ENCODE results near the gene NPHP1. TPM values are rescaled to one million over a fixed set of nuclear protein-coding genes. Genes with fewer than 3 reads are reported as not detected.
"Not testable (repeated sequence)": the region's sequence is repeated elsewhere in the genome, so short reads cannot be mapped to it uniquely, and the experiment has no call there.

The NPHP1 gene
- total RNA-seq, 1 experiment from 2014 or later = 3.1 TPM

DNA sequence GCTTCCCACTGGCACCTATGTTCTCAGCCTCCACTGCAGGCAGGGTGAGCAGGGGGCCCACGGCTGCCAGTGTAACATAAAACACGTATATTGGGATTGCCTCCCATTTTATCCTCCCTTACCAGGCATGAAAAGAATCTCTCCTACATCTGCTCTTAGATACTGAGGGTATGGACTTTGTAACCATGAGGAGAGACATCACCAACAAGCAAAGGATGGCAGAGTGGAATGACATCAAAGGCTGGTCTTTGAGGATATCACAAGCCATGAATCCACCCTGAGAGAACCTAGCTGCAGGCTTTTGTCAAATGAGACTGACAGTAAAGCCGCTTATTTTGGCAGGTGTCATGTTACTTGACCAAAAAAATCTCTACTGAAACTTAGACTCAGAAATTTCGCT is 7.4 kb downstream of the NPHP1 start:
- no peaks in the 10 kb centered on the region for H3K36me3 Mint-ChIP-seq (ENCODE audit: insufficient read depth, unreplicated experiment)
- BruUV-seq (replicated peaks) = no TSS peak
- TF ChIP-seq, protein P1, sequence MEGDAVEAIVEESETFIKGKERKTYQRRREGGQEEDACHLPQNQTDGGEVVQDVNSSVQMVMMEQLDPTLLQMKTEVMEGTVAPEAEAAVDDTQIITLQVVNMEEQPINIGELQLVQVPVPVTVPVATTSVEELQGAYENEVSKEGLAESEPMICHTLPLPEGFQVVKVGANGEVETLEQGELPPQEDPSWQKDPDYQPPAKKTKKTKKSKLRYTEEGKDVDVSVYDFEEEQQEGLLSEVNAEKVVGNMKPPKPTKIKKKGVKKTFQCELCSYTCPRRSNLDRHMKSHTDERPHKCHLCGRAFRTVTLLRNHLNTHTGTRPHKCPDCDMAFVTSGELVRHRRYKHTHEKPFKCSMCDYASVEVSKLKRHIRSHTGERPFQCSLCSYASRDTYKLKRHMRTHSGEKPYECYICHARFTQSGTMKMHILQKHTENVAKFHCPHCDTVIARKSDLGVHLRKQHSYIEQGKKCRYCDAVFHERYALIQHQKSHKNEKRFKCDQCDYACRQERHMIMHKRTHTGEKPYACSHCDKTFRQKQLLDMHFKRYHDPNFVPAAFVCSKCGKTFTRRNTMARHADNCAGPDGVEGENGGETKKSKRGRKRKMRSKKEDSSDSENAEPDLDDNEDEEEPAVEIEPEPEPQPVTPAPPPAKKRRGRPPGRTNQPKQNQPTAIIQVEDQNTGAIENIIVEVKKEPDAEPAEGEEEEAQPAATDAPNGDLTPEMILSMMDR (IDR thresholded peaks at IDR 0.05; ENCODE audit: insufficient read depth in 1 of 2, low read depth in 1 of 2, low read length in 1 of 2, severe bottlenecking in 1 of 2, unreplicated experiment in 1 of 2) = no peak
- Histone ChIP-seq H3K4me1 (peaks cover 13% of the 10 kb centered on the region; the same call in 1 of the 2 replicates), H3K4me3 (ENCODE audit: low read depth, low read length) (no peak overlapping the region), H3K9me3 (no peaks in the 10 kb centered on the region), H3K27me3 (replicated peaks; ENCODE audit: control insufficient read depth, insufficient read depth, low read length) (no peaks in the 10 kb centered on the region), H3K36me3 (ENCODE audit: control insufficient read depth, insufficient read depth, low read length) (no peaks in the 10 kb centered on the region)
- no peak overlapping the region for H3K27ac Mint-ChIP-seq (ENCODE audit: unreplicated experiment)
- DNase-seq = no peak
- intact Hi-C loops (cut with micrococcal nuclease; ENCODE audit: unreplicated experiment) = no loop called here
- CTCF ChIA-PET = no interaction called here
- peaks cover 7% of the 10 kb centered on the region for H3K27me3 Mint-ChIP-seq (ENCODE audit: insufficient read depth, unreplicated experiment)
- H3K9me3 Mint-ChIP-seq (ENCODE audit: unreplicated experiment) = no peaks in the 10 kb centered on the region
- H3K4me1 Mint-ChIP-seq (ENCODE audit: low read depth, unreplicated experiment) = peaks cover 12% of the 10 kb centered on the region
- POLR2A ChIA-PET = no interaction called here
- H3K4me3 Mint-ChIP-seq (ENCODE audit: unreplicated experiment) = no peak overlapping the region

DNA sequence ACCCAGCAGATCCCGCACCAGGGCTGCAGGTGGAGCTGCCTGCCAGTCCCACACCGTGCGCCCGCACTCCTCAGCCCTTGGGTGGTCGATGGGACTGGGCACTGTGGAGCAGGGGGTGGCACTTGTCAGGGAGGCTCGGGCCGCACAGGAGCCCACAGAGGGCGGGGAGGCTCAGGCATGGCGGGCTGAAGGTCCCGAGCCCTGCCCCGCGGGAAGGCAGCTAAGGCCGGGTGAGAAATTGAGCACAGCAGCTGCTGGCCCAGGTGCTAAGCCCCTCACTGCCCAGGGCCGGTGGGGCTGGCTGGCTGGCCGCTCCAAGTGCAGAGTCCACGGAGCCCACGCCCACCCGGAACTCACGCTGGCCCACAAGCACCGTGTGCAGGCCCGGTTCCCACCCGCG is 14.6 kb downstream of the NPHP1 start:
- H3K9me3 ChIP-seq; H3K4me1 Mint-ChIP-seq (ENCODE audit: low read depth, unreplicated experiment); POLR2A ChIA-PET; CTCF ChIA-PET; H3K27ac Mint-ChIP-seq (ENCODE audit: unreplicated experiment); H3K27me3 Mint-ChIP-seq (ENCODE audit: insufficient read depth, unreplicated experiment); H3K4me3 Mint-ChIP-seq (ENCODE audit: unreplicated experiment); H3K4me3 ChIP-seq (ENCODE audit: low read depth, low read length); DNase-seq; intact Hi-C loops (cut with micrococcal nuclease; ENCODE audit: unreplicated experiment); H3K36me3 ChIP-seq (ENCODE audit: control insufficient read depth, insufficient read depth, low read length); BruUV-seq (replicated peaks); H3K36me3 Mint-ChIP-seq (ENCODE audit: insufficient read depth, unreplicated experiment); H3K27me3 ChIP-seq (replicated peaks; ENCODE audit: control insufficient read depth, insufficient read depth, low read length); H3K4me1 ChIP-seq: not testable (repeated sequence)
- H3K9me3 Mint-ChIP-seq (ENCODE audit: unreplicated experiment) = peaks cover 17% of the 10 kb centered on the region

DNA sequence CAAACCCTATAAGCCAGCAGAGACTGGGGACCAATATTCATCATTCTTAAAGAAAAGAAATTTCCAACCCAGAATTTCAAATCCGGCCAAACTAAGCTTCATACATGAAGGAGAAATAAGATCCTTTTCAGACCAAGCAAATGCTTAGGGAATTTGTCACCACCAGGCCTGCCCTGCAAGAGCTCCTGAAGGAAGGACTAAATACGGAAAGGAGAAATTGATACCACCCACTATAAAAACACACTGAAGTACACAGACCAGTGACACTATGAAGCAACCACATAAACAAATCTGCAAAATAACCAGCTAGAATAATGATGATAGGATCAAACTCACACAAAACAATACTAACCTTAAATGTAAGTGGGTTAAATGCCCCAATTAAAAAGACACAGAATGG is 22.4 kb downstream of the NPHP1 start:
- Mint-ChIP-seq H3K36me3 (ENCODE audit: insufficient read depth, unreplicated experiment) (peaks cover 4% of the 10 kb centered on the region), H3K9me3 (ENCODE audit: unreplicated experiment) (peaks cover 29% of the 10 kb centered on the region), H3K27me3 (ENCODE audit: insufficient read depth, unreplicated experiment) (no peaks in the 10 kb centered on the region), H3K27ac (ENCODE audit: unreplicated experiment) (no peak overlapping the region), H3K4me3 (ENCODE audit: unreplicated experiment) (no peak overlapping the region), H3K4me1 (ENCODE audit: low read depth, unreplicated experiment) (no peaks in the 10 kb centered on the region)
- Histone ChIP-seq H3K27me3 (replicated peaks; ENCODE audit: control insufficient read depth, insufficient read depth, low read length) (no peaks in the 10 kb centered on the region), H3K4me3 (ENCODE audit: low read depth, low read length) (no peak overlapping the region), H3K36me3 (ENCODE audit: control insufficient read depth, insufficient read depth, low read length) (no peaks in the 10 kb centered on the region), H3K9me3 (peaks cover 16% of the 10 kb centered on the region), H3K4me1 (no peaks in the 10 kb centered on the region)
- DNase-seq = no peak
- TF ChIP-seq, protein P1 (IDR thresholded peaks at IDR 0.05; ENCODE audit: insufficient read depth in 1 of 2, low read depth in 1 of 2, low read length in 1 of 2, severe bottlenecking in 1 of 2, unreplicated experiment in 1 of 2) = no peak
- no TSS peak for BruUV-seq (replicated peaks)
- ChIA-PET CTCF (no interaction called here), POLR2A (no interaction called here)
- intact Hi-C loops (cut with micrococcal nuclease; ENCODE audit: unreplicated experiment) = no loop called here

DNA sequence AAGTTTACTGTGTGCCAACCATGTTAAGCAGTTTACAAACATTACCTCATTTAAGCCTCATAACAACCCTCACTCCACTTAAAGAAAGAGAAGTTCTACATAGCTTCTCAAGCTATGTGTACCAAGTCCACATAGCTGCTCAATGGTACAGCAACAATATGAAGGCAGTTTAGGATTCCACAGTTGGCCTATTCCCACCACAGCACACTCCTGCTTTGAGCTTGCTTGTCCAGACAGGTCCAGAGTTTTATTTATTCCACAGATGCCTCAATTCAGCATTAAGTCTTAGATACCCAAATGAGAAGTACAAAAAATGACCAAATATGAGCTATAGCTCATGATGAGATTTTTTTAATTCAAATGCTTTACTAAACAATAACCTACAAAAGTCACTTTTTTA is 24.8 kb downstream of the NPHP1 start:
- peaks cover 16% of the 10 kb centered on the region for H3K9me3 ChIP-seq
- intact Hi-C loops (cut with micrococcal nuclease; ENCODE audit: unreplicated experiment) = no loop called here
- no peaks in the 10 kb centered on the region for H3K27me3 ChIP-seq (replicated peaks; ENCODE audit: control insufficient read depth, insufficient read depth, low read length)
- no peaks in the 10 kb centered on the region for H3K4me1 ChIP-seq
- H3K9me3 Mint-ChIP-seq (ENCODE audit: unreplicated experiment) = peaks cover 29% of the 10 kb centered on the region
- H3K36me3 ChIP-seq (ENCODE audit: control insufficient read depth, insufficient read depth, low read length) = no peaks in the 10 kb centered on the region
- DNase-seq = no peak
- no peak overlapping the region for H3K4me3 ChIP-seq (ENCODE audit: low read depth, low read length)
- no peaks in the 10 kb centered on the region for H3K4me1 Mint-ChIP-seq (ENCODE audit: low read depth, unreplicated experiment)
- peaks cover 4% of the 10 kb centered on the region for H3K36me3 Mint-ChIP-seq (ENCODE audit: insufficient read depth, unreplicated experiment)
- CTCF ChIA-PET = interaction anchor here (0.8 kb wide), 1 partner anchor 662 kb away, joined by 3 read pairs; no protein-coding TSS in a partner anchor
- TF ChIP-seq, protein P1 (IDR thresholded peaks at IDR 0.05; ENCODE audit: insufficient read depth in 1 of 2, low read depth in 1 of 2, low read length in 1 of 2, severe bottlenecking in 1 of 2, unreplicated experiment in 1 of 2) = no peak
- no peak overlapping the region for H3K27ac Mint-ChIP-seq (ENCODE audit: unreplicated experiment)
- H3K4me3 Mint-ChIP-seq (ENCODE audit: unreplicated experiment) = no peak overlapping the region
- POLR2A ChIA-PET = no interaction called here
- H3K27me3 Mint-ChIP-seq (ENCODE audit: insufficient read depth, unreplicated experiment) = peaks cover 6% of the 10 kb centered on the region
- no TSS peak for BruUV-seq (replicated peaks)
